ENCODE results near the gene IPCEF1.
"Not testable (repeated sequence)": the region's sequence is repeated elsewhere in the genome, so short reads cannot be mapped to it uniquely, and the experiment has no call there.

Gene IPCEF1

DNA sequence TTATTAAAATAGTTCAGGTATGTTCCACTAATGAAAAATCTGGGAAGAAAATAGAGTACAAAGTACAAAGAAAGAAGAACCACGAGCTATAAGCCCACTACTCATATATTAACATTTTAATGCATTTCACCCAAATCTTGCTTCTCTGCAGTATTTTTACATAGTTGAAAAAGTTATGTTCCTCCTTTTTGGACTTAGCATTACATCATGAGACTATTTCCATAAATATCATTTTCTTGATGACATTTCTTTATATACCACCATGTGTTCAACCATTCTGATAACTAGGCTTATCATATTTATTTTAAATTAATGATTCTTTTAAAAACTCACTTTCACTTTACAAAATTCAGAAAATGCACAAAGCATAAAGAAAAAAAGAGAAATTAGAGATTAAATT lies 3.0 kb downstream of the IPCEF1 start:
- no peaks in the 10 kb centered on the region for H3K4me1 ChIP-seq (ENCODE audit: control insufficient read depth in 1 of 2, insufficient read depth in 2 of 2, low read length in 2 of 2)

DNA sequence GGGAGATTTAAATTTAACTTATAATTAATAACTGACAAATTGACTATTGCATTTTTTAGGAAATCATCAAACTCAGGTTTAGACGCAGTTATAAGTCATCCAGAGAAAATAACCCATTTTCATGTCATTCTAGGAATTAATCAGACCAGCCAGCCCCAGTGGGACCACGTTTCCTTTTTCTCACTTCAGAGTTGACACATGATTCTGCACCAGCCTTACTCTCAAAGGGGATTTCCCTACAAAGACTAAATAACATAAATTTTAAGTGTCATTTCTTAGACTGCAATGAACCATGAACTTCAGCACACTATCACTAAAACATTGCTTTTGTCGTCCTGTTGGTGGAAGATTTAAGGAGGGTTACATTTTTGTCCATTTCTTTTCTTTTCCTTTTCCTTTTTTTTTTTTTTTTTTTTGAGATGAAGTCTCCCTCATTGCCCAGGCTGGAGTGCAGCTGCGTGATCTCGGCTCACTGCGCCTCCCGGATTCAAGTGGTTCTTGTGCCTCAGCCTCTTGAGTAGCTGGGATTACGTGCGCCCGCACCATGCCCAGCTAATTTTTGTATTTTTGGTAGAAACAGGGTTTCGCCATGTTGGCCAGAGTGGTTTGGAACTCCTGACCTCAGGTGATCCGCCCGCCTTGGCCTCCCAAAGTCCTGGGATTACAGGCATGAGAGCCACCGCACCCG lies 3.6 kb downstream of the IPCEF1 start:
- H3K4me1 ChIP-seq (ENCODE audit: control insufficient read depth in 1 of 2, insufficient read depth in 2 of 2, low read length in 2 of 2) = no peaks in the 10 kb centered on the region
- H3K4me3 ChIP-seq (ENCODE audit: low read depth in 1 of 2, low read length in 2 of 2) = no peak overlapping the region
- no peaks in the 10 kb centered on the region for H3K36me3 ChIP-seq (ENCODE audit: control insufficient read depth in 1 of 2, insufficient read depth in 2 of 2, low read length in 2 of 2)
- no peak overlapping the region for H3K27ac ChIP-seq (ENCODE audit: low read length)
- H3K27me3 ChIP-seq (ENCODE audit: low read depth, low read length) = no peaks in the 10 kb centered on the region
- H3K9me3 ChIP-seq (ENCODE audit: control insufficient read depth in 1 of 2, low read length in 2 of 2) = no peaks in the 10 kb centered on the region

More for the DNA sequence above, 3.0 kb downstream of the IPCEF1 start:
- Histone ChIP-seq H3K9me3 (ENCODE audit: control insufficient read depth in 1 of 2, low read length in 2 of 2) (no peaks in the 10 kb centered on the region), H3K36me3 (ENCODE audit: control insufficient read depth in 1 of 2, insufficient read depth in 2 of 2, low read length in 2 of 2) (no peaks in the 10 kb centered on the region), H3K27ac (ENCODE audit: low read length) (no peak overlapping the region), H3K27me3 (ENCODE audit: low read depth, low read length) (no peaks in the 10 kb centered on the region), H3K4me3 (ENCODE audit: low read depth in 1 of 2, low read length in 2 of 2) (no peak overlapping the region)

GRCh38 chr6:154350293-154350692 lies 6.3 kb downstream of the IPCEF1 start:
- H3K27ac ChIP-seq (ENCODE audit: low read length) = no peak overlapping the region
- H3K9me3 ChIP-seq (ENCODE audit: control insufficient read depth in 1 of 2, low read length in 2 of 2) = no peaks in the 10 kb centered on the region
- H3K4me1 ChIP-seq (ENCODE audit: control insufficient read depth in 1 of 2, insufficient read depth in 2 of 2, low read length in 2 of 2) = no peaks in the 10 kb centered on the region
- H3K4me3 ChIP-seq (ENCODE audit: low read depth in 1 of 2, low read length in 2 of 2) = no peak overlapping the region
- H3K27me3 ChIP-seq (ENCODE audit: low read depth, low read length) = no peaks in the 10 kb centered on the region
- H3K36me3 ChIP-seq (ENCODE audit: control insufficient read depth in 1 of 2, insufficient read depth in 2 of 2, low read length in 2 of 2) = no peaks in the 10 kb centered on the region

- Histone ChIP-seq H3K27me3 (ENCODE audit: low read depth, low read length) (no peaks in the 10 kb centered on the region), H3K36me3 (ENCODE audit: control insufficient read depth in 1 of 2, insufficient read depth in 2 of 2, low read length in 2 of 2) (no peaks in the 10 kb centered on the region), H3K9me3 (ENCODE audit: control insufficient read depth in 1 of 2, low read length in 2 of 2) (no peaks in the 10 kb centered on the region), H3K4me1 (ENCODE audit: control insufficient read depth in 1 of 2, insufficient read depth in 2 of 2, low read length in 2 of 2) (no peaks in the 10 kb centered on the region), H3K4me3 (ENCODE audit: low read depth in 1 of 2, low read length in 2 of 2) (no peak overlapping the region), H3K27ac (ENCODE audit: low read length) (no peak overlapping the region)
Measured at GRCh38 chr6:154347981-154348380, 8.6 kb downstream of the IPCEF1 start.

GRCh38 chr6:154345811-154346210 lies 10.8 kb downstream of the IPCEF1 start:
- Histone ChIP-seq H3K4me3 (ENCODE audit: low read depth in 1 of 2, low read length in 2 of 2) (no peak overlapping the region), H3K27ac (ENCODE audit: low read length) (no peak overlapping the region), H3K27me3 (ENCODE audit: low read depth, low read length) (no peaks in the 10 kb centered on the region), H3K36me3 (ENCODE audit: control insufficient read depth in 1 of 2, insufficient read depth in 2 of 2, low read length in 2 of 2) (no peaks in the 10 kb centered on the region), H3K9me3 (ENCODE audit: control insufficient read depth in 1 of 2, low read length in 2 of 2) (no peaks in the 10 kb centered on the region), H3K4me1 (ENCODE audit: control insufficient read depth in 1 of 2, insufficient read depth in 2 of 2, low read length in 2 of 2) (no peaks in the 10 kb centered on the region)

DNA sequence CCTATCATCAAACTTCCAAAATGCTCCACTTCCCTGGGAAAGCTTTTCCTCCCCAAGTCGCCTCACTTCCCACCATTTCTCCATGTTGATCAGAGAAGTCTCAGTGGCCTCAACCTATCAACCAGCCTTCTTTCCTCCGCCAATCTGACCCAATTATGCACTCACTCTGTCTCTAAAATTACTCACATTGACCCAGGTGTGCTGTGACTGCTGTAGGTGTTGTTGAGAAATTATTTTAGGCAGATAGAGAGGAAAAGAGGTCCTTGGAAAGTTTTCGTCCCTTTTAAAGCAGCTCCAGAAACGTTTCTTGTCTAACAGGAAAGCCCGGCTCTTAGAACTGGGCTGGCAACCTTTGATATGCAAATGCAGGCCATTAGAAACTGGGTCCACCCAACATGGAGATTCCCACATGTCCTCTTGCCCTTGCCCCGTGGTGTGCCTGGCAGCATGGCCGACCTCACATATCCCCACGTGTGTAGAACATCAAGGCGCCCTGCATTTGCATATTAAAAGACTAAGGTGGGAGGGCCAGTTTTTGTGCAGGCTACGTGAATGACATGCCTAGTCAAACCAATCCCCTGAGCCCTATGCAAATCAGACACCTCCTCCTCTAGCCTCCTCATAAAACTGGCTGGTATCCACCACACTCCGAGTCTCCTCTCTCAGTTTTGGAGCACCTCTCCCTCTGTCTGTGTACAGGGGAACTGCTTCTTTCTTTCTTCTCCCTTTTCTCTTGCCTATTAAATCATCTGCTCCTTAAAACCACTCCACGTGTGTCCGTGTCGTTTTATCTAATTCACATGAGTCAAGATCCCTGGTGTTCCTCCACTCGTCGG lies 12.9 kb downstream of the IPCEF1 start:
- no peak overlapping the region for H3K4me3 ChIP-seq (ENCODE audit: low read depth in 1 of 2, low read length in 2 of 2)
- H3K27me3 ChIP-seq (ENCODE audit: low read depth, low read length) = no peaks in the 10 kb centered on the region
- H3K9me3 ChIP-seq (ENCODE audit: control insufficient read depth in 1 of 2, low read length in 2 of 2) = no peaks in the 10 kb centered on the region
- H3K4me1 ChIP-seq (ENCODE audit: control insufficient read depth in 1 of 2, insufficient read depth in 2 of 2, low read length in 2 of 2) = no peaks in the 10 kb centered on the region
- H3K27ac ChIP-seq (ENCODE audit: low read length) = no peak overlapping the region
- H3K36me3 ChIP-seq (ENCODE audit: control insufficient read depth in 1 of 2, insufficient read depth in 2 of 2, low read length in 2 of 2) = no peaks in the 10 kb centered on the region

- H3K27ac ChIP-seq (ENCODE audit: low read length) = no peak overlapping the region
- H3K36me3 ChIP-seq (ENCODE audit: control insufficient read depth in 1 of 2, insufficient read depth in 2 of 2, low read length in 2 of 2) = no peaks in the 10 kb centered on the region
- H3K9me3 ChIP-seq (ENCODE audit: control insufficient read depth in 1 of 2, low read length in 2 of 2) = no peaks in the 10 kb centered on the region
- H3K4me1 ChIP-seq (ENCODE audit: control insufficient read depth in 1 of 2, insufficient read depth in 2 of 2, low read length in 2 of 2) = no peaks in the 10 kb centered on the region
- H3K27me3 ChIP-seq (ENCODE audit: low read depth, low read length) = no peaks in the 10 kb centered on the region
- H3K4me3 ChIP-seq (ENCODE audit: low read depth in 1 of 2, low read length in 2 of 2) = no peak overlapping the region
Measured at GRCh38 chr6:154341871-154342270, 14.7 kb downstream of the IPCEF1 start.

DNA sequence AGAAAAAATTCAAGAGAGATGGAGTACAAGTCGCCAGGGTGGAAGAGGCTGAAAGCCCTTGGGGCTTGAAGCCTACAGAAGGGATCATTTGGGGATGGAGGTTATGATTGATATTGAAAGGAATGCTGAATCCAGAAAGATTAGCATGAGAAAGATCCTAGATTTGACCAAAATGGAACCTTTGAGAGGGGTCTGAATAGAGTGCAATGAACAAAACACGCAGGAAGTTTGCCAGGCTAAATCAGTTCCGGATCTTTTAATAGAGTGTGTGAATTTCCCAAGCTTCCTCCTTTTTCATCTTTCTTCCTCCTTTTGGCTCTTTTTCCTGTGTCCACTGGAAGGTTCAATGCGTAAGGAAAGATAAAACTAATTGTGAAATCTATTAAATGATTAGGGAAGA lies 15.3 kb downstream of the IPCEF1 start:
- Histone ChIP-seq H3K27me3 (ENCODE audit: low read depth, low read length) (no peaks in the 10 kb centered on the region), H3K36me3 (ENCODE audit: control insufficient read depth in 1 of 2, insufficient read depth in 2 of 2, low read length in 2 of 2) (no peaks in the 10 kb centered on the region), H3K9me3 (ENCODE audit: control insufficient read depth in 1 of 2, low read length in 2 of 2) (no peaks in the 10 kb centered on the region), H3K4me1 (ENCODE audit: control insufficient read depth in 1 of 2, insufficient read depth in 2 of 2, low read length in 2 of 2) (no peaks in the 10 kb centered on the region), H3K27ac (ENCODE audit: low read length) (no peak overlapping the region), H3K4me3 (ENCODE audit: low read depth in 1 of 2, low read length in 2 of 2) (no peak overlapping the region)

- no peaks in the 10 kb centered on the region for H3K36me3 ChIP-seq (ENCODE audit: control insufficient read depth in 1 of 2, insufficient read depth in 2 of 2, low read length in 2 of 2)
- H3K27me3 ChIP-seq (ENCODE audit: low read depth, low read length) = no peaks in the 10 kb centered on the region
- no peaks in the 10 kb centered on the region for H3K9me3 ChIP-seq (ENCODE audit: control insufficient read depth in 1 of 2, low read length in 2 of 2)
- H3K27ac ChIP-seq (ENCODE audit: low read length) = no peak overlapping the region
- H3K4me3 ChIP-seq (ENCODE audit: low read depth in 1 of 2, low read length in 2 of 2) = no peak overlapping the region
- H3K4me1 ChIP-seq (ENCODE audit: control insufficient read depth in 1 of 2, insufficient read depth in 2 of 2, low read length in 2 of 2) = no peaks in the 10 kb centered on the region
Measured at GRCh38 chr6:154337406-154338005, 19.1 kb downstream of the IPCEF1 start.

DNA sequence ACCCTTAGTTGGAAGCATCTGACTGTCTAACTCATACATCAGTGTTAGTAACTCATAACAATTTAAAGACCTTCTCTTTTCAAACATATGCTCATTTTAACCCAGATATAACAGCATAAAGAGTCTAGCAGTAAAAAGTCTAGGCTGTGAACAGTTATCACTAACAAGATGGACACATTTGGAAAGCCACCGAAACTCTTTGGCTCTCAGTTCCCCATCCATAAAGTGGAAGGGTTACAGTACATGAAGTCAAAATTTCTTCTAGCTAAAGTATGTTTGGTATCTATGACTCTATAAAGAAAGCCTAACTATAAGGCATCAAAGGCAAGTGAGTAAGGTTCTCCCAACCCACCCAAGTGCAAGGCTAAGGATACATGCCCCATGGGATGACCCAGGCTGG lies 22.5 kb downstream of the IPCEF1 start:
- H3K27me3 ChIP-seq (ENCODE audit: low read depth, low read length); H3K36me3 ChIP-seq (ENCODE audit: control insufficient read depth in 1 of 2, insufficient read depth in 2 of 2, low read length in 2 of 2); H3K4me1 ChIP-seq (ENCODE audit: control insufficient read depth in 1 of 2, insufficient read depth in 2 of 2, low read length in 2 of 2); H3K27ac ChIP-seq (ENCODE audit: low read length); H3K9me3 ChIP-seq (ENCODE audit: control insufficient read depth in 1 of 2, low read length in 2 of 2); H3K4me3 ChIP-seq (ENCODE audit: low read depth in 1 of 2, low read length in 2 of 2): not testable (repeated sequence)

GRCh38 chr6:154331750-154332149 lies 24.9 kb downstream of the IPCEF1 start:
- H3K4me3 ChIP-seq (ENCODE audit: low read depth in 1 of 2, low read length in 2 of 2) = no peak overlapping the region

More at GRCh38 chr6:154331750-154332149, 24.9 kb downstream of the IPCEF1 start:
- no peaks in the 10 kb centered on the region for H3K4me1 ChIP-seq (ENCODE audit: control insufficient read depth in 1 of 2, insufficient read depth in 2 of 2, low read length in 2 of 2)
- no peak overlapping the region for H3K27ac ChIP-seq (ENCODE audit: low read length)
- no peaks in the 10 kb centered on the region for H3K36me3 ChIP-seq (ENCODE audit: control insufficient read depth in 1 of 2, insufficient read depth in 2 of 2, low read length in 2 of 2)
- H3K27me3 ChIP-seq (ENCODE audit: low read depth, low read length) = no peaks in the 10 kb centered on the region
- peaks cover 0 to 3% of the 10 kb centered on the region in 2 donors for H3K9me3 ChIP-seq (ENCODE audit: control insufficient read depth in 1 of 2, low read length in 2 of 2)

Measured in muscle layer of duodenum (tissue), 2 donors.